Endodermal cell (in vitro differentiated cells): Measurements from ENCODE around the gene MARCHF3. TPM values are rescaled to one million over a fixed set of nuclear protein-coding genes. Genes with fewer than 3 reads are reported as not detected.

Source experiments
- DNase-seq: peaks from one replicate; pipeline ENCODE4 v3.0.0-alpha.2; 2017
- H3K27ac ChIP-seq: 2 replicates; pipeline ENCODE4 v1.5.1; 2013; ENCODE audit warnings: mild to moderate bottlenecking, low read depth, low read length, moderate library complexity
- H3K27me3 ChIP-seq: 2 replicates; pipeline ENCODE4 v1.6.1; 2013; ENCODE audit warnings: mild to moderate bottlenecking, low read length, moderate library complexity; ENCODE audit not compliant: insufficient read depth, control insufficient read depth, poor library complexity, severe bottlenecking
- H3K36me3 ChIP-seq: 2 replicates; pipeline ENCODE4 v1.7.0; 2013; ENCODE audit warnings: mild to moderate bottlenecking, low read length, moderate library complexity; ENCODE audit not compliant: control insufficient read depth, insufficient read depth
- H3K4me1 ChIP-seq: one replicate; pipeline ENCODE4 v1.7.0; 2013; ENCODE audit warnings: low read length; ENCODE audit not compliant: control insufficient read depth, insufficient read depth
- H3K4me3 ChIP-seq: 2 replicates; pipeline ENCODE4 v1.5.1; 2013; ENCODE audit warnings: mild to moderate bottlenecking, low read length, moderate library complexity
- H3K9ac ChIP-seq: 2 replicates; pipeline ENCODE4 v1.6.1; 2013; ENCODE audit warnings: mild to moderate bottlenecking, low read length, moderate library complexity; ENCODE audit not compliant: poor library complexity, severe bottlenecking; ENCODE audit errors: extremely low read depth
- H3K9me3 ChIP-seq: 2 replicates; pipeline ENCODE4 v1.6.1; 2013; ENCODE audit warnings: mild to moderate bottlenecking, low read length, moderate library complexity; ENCODE audit not compliant: control insufficient read depth
- H3K27ac Mint-ChIP-seq: 2 replicates; pipeline ENCODE4 v1.8.0; 2020; ENCODE audit warnings: mixed read lengths
- H3K27me3 Mint-ChIP-seq: 2 replicates; pipeline ENCODE4 v1.8.0; 2021; ENCODE audit warnings: mild to moderate bottlenecking, mixed read lengths; ENCODE audit not compliant: insufficient read depth
- H3K36me3 Mint-ChIP-seq: 2 replicates; pipeline ENCODE4 v1.8.0; 2020; ENCODE audit warnings: low read depth, mixed read lengths
- H3K4me1 Mint-ChIP-seq: 2 replicates; pipeline ENCODE4 v1.8.0; 2020; ENCODE audit warnings: mixed read lengths
- H3K4me3 Mint-ChIP-seq: 2 replicates; pipeline ENCODE4 v1.8.0; 2020; ENCODE audit warnings: mild to moderate bottlenecking, moderate library complexity, mixed read lengths
- H3K9me3 Mint-ChIP-seq: 2 replicates; pipeline ENCODE4 v1.8.0; 2020; ENCODE audit warnings: mild to moderate bottlenecking, mixed read lengths
- WGBS, 2 experiments: methylation state at CpG; one replicate each; pipeline versions ENCODE4 v1.1.5 to v1.1.7; 2013; ENCODE audit warnings: missing lambda C conversion rate in 2 of 2, mixed read lengths in 1 of 2; ENCODE audit not compliant: insufficient coverage in 1 of 2, insufficient read length in 1 of 2; 5-methylcytosine and 5-hydroxymethylcytosine counted together
- total RNA-seq, 2 donors: library from RNA; stranded (reverse); fragmentation: NEBNext Ultra II Directional in 1 of 2; extraction: Animal tissue kit (Norgen Biotek cat#: 25700) in 1 of 2; gene quantifications; 2 replicates in 1 of 2; 3 replicates in 1 of 2; pipeline ENCODE4 v1.2.1, GENCODE V29; 2021
- TF ChIP-seq, protein P1 (sequence below): fragments of 200-600 bp; sonication (generic); conservative IDR thresholded peaks from 2 replicates; pipeline ENCODE4 v1.5.0; 2021; ENCODE audit warnings: antibody characterized with exemption, mild to moderate bottlenecking

MARCHF3 gene
- total RNA-seq, 2 donors from 2014 or later: 4.4 to 11.3 TPM

DNA sequence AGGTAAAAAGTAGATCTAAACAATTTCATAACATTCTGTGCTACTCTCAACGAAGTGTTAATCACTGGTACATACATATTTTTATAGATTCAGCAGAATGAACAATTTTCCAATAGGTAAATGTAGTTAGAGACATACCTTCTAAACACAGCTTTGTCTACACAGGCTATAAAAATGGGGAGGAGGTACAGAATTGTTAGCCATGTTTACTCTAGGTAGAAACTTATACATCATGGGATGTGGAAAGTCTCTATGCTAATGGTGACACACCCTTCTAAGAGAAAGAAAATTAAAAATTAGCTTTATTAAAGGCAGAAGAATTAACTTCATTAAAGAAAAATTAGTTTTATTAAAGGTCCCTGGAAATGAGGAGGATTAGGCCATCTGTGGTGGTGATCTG, 31.2 kb upstream of the MARCHF3 start:
- DNase-seq: no peak
- Mint-ChIP-seq H3K4me3 (no peak overlapping the region), H3K27ac (no peak overlapping the region), H3K4me1 (peaks cover 17% of the 10 kb centered on the region), H3K27me3 (peaks cover 11% of the 10 kb centered on the region), H3K9me3 (peaks cover 3% of the 10 kb centered on the region), H3K36me3 (peaks cover 16% of the 10 kb centered on the region)
- H3K4me3 ChIP-seq: peak overlapping the region; percentile 31
- H3K27ac ChIP-seq: no peak overlapping the region
- H3K4me1 ChIP-seq: peaks cover 8% of the 10 kb centered on the region
- H3K27me3 ChIP-seq: peaks cover 7% of the 10 kb centered on the region
- no peaks in the 10 kb centered on the region for H3K36me3 ChIP-seq
- WGBS, 2 experiments: 71% methylated on average over 1 of the region's 1 CpG; no CpG with 5 or more reads in 1 of the 2 experiments
- H3K9me3 ChIP-seq: peaks cover 3% of the 10 kb centered on the region
- H3K9ac ChIP-seq: no peak overlapping the region
- TF ChIP-seq, protein P1, sequence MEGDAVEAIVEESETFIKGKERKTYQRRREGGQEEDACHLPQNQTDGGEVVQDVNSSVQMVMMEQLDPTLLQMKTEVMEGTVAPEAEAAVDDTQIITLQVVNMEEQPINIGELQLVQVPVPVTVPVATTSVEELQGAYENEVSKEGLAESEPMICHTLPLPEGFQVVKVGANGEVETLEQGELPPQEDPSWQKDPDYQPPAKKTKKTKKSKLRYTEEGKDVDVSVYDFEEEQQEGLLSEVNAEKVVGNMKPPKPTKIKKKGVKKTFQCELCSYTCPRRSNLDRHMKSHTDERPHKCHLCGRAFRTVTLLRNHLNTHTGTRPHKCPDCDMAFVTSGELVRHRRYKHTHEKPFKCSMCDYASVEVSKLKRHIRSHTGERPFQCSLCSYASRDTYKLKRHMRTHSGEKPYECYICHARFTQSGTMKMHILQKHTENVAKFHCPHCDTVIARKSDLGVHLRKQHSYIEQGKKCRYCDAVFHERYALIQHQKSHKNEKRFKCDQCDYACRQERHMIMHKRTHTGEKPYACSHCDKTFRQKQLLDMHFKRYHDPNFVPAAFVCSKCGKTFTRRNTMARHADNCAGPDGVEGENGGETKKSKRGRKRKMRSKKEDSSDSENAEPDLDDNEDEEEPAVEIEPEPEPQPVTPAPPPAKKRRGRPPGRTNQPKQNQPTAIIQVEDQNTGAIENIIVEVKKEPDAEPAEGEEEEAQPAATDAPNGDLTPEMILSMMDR: no peak

DNA sequence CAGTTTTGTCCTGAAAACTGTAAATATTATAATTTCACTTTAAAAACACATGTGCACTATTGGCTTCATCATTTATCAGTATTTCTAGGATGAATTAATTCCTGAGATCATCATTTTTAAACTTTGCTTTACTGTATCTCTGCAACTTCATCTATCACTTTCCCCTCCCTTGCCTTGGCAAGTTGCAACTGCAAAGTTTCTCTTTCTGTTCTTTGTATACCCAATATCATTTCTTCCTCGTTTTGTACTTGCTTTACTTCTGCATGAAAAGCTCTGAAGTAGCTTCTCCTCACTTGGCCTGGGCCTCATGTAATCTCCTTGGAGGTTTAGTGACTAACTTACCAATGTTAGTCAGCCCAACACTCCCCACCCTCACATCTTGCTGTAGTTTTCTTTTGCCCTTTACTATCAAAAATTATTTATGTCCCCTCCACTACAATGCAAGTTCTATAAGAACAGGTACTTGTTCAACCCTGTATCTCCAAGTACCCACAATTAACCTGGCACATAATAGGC, 30.2 kb upstream of the MARCHF3 start:
- 80 to 85% methylated on average over 1 of the region's 1 CpG for WGBS, 2 experiments
- Histone ChIP-seq H3K4me3 (no peak overlapping the region), H3K27me3 (peaks cover 7% of the 10 kb centered on the region), H3K9me3 (peaks cover 7% of the 10 kb centered on the region), H3K4me1 (peaks cover 8% of the 10 kb centered on the region), H3K9ac (no peak overlapping the region), H3K36me3 (no peaks in the 10 kb centered on the region), H3K27ac (no peak overlapping the region)
- Mint-ChIP-seq H3K9me3 (peaks cover 12% of the 10 kb centered on the region), H3K27me3 (peaks cover 14% of the 10 kb centered on the region), H3K36me3 (peaks cover 26% of the 10 kb centered on the region), H3K27ac (no peak overlapping the region), H3K4me1 (peaks cover 17% of the 10 kb centered on the region), H3K4me3 (no peak overlapping the region)
- TF ChIP-seq, protein P1: no peak
- DNase-seq: no peak

DNA sequence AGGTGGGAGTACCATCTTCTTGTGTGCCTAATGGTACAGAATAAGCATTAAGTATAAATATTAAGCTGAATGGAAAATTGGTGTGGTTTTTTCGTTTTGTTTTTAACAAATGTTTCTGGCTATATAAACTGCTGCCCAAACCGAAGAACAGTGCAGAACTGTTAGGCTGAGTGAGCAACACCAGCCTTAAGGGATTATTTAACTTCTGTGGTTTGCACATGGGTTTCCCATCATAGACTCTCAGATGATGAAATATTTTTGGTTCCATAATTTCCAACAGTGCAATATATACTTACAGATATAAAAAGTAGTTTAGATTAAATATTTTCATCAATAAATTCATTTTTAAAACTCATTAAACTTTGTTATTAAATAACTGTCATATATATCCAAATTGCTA, 26.5 kb upstream of the MARCHF3 start:
- peaks cover 20% of the 10 kb centered on the region for H3K9me3 Mint-ChIP-seq
- Histone ChIP-seq H3K4me3 (no peak overlapping the region), H3K9me3 (peaks cover 7% of the 10 kb centered on the region), H3K27ac (no peak overlapping the region), H3K4me1 (peaks cover under 1% of the 10 kb centered on the region), H3K27me3 (peaks cover 8% of the 10 kb centered on the region), H3K9ac (no peak overlapping the region), H3K36me3 (no peaks in the 10 kb centered on the region)
- TF ChIP-seq, protein P1: no peak
- H3K36me3 Mint-ChIP-seq: peaks cover 39% of the 10 kb centered on the region
- DNase-seq: no peak
- 84 to 90% methylated on average over 2 of the region's 2 CpGs for WGBS, 2 experiments
- H3K4me3 Mint-ChIP-seq: no peak overlapping the region
- H3K27ac Mint-ChIP-seq: no peak overlapping the region
- H3K4me1 Mint-ChIP-seq: peaks cover 14% of the 10 kb centered on the region
- H3K27me3 Mint-ChIP-seq: peaks cover 11% of the 10 kb centered on the region
